SK-N-SH (cell line): ENCODE data around the gene TWNK. TPM values are rescaled to one million over a fixed set of nuclear protein-coding genes. Genes with fewer than 3 reads are reported as not detected.

Experiments used
- CTCF ChIA-PET: fragments of 300-600, 350-600 bp; formaldehyde crosslinking; extraction: SDS; loops from one replicate; lab custom pipeline; 2021; lab: Yijun Ruan, JAX
- POLR2A ChIA-PET: fragments of 350-600 bp; sonication (Branson Sonifier 250); formaldehyde crosslinking; extraction: SDS; loops from one replicate; lab custom pipeline; 2020; ENCODE audit warnings: antibody characterized with exemption, inconsistent platforms; lab: Yijun Ruan, JAX
- DNase-seq: peaks from one replicate; pipeline ENCODE4 v3.0.0; 2012
- H2AFZ ChIP-seq: fragments of 200-600 bp; sonication (generic); 2 replicates; pipeline ENCODE4 v1.8.1; 2016; ENCODE audit warnings: antibody characterized with exemption, mild to moderate bottlenecking, low read depth
- H3F3A ChIP-seq: fragments of 200-600 bp; sonication (generic); replicated peaks from 2 replicates; pipeline ENCODE3; 2016; ENCODE audit warnings: antibody characterized with exemption, mild to moderate bottlenecking; ENCODE audit not compliant: insufficient read depth
- H3K27ac ChIP-seq, 2 experiments: fragments of 200-500 bp in 1 of 2; fragments of 200-600 bp in 1 of 2; sonication (Bioruptor generic) in 1 of 2; sonication (generic), shearing (Covaris generic) in 1 of 2; 2 replicates each; pipeline versions ENCODE4 v1.5.1 to v1.6.1; 2014 to 2016; ENCODE audit warnings: low read depth in 2 of 2, inconsistent platforms in 1 of 2, low read length in 1 of 2, mild to moderate bottlenecking in 1 of 2, mixed read lengths in 1 of 2
- H3K27me3 ChIP-seq: fragments of 200-600 bp; sonication (generic), shearing (Covaris generic); 2 replicates; pipeline ENCODE4 v1.6.1; 2016; ENCODE audit warnings: mixed run types; ENCODE audit not compliant: insufficient read depth
- H3K36me3 ChIP-seq, 2 experiments: fragments of 200-500 bp in 1 of 2; fragments of 200-600 bp in 1 of 2; sonication (Bioruptor generic) in 1 of 2; sonication (generic) in 1 of 2; replicated peaks in 1 of 2; 2 replicates each; pipeline versions ENCODE3 to v1.5.1; 2014 to 2016; ENCODE audit warnings: low read length in 1 of 2, mild to moderate bottlenecking in 1 of 2; ENCODE audit not compliant: insufficient read depth in 2 of 2, control insufficient read depth in 1 of 2
- H3K4me1 ChIP-seq, 2 experiments: fragments of 200-500 bp in 1 of 2; fragments of 200-600 bp in 1 of 2; sonication (Bioruptor generic) in 1 of 2; sonication (generic), shearing (Covaris generic) in 1 of 2; 2 replicates each; pipeline versions ENCODE4 v1.5.1 to v1.6.1; 2014 to 2016; ENCODE audit warnings: low read depth in 1 of 2, low read length in 1 of 2, mixed run types in 1 of 2; ENCODE audit not compliant: insufficient read depth in 2 of 2, control insufficient read depth in 1 of 2
- H3K4me2 ChIP-seq: fragments of 200-600 bp; sonication (generic), shearing (Covaris generic); 2 replicates; pipeline ENCODE4 v1.6.1; 2017; ENCODE audit warnings: mixed run types
- H3K4me3 ChIP-seq, 2 experiments: fragments of 200-500 bp in 1 of 2; fragments of 200-600 bp in 1 of 2; sonication (Bioruptor generic) in 1 of 2; sonication (generic), shearing (Covaris generic) in 1 of 2; 2 replicates each; pipeline versions ENCODE4 v1.5.1 to v1.8.1; 2014 to 2016; ENCODE audit warnings: low read depth in 2 of 2, inconsistent platforms in 1 of 2, low read length in 1 of 2, mild to moderate bottlenecking in 1 of 2, mixed read lengths in 1 of 2, moderate library complexity in 1 of 2
- H3K79me2 ChIP-seq: fragments of 200-600 bp; sonication (generic); 2 replicates; pipeline ENCODE4 v1.8.1; 2017; ENCODE audit warnings: mild to moderate bottlenecking; ENCODE audit not compliant: insufficient read depth
- H3K9ac ChIP-seq: fragments of 200-600 bp; sonication (generic); 2 replicates; pipeline ENCODE4 v1.6.1; 2017; ENCODE audit warnings: mixed run types
- H3K9me2 ChIP-seq: fragments of 200-600 bp; sonication (generic); 2 replicates; pipeline ENCODE4 v1.6.1; 2017; ENCODE audit warnings: mixed run types
- H3K9me3 ChIP-seq: fragments of 200-600 bp; sonication (generic); 2 replicates; pipeline ENCODE4 v1.6.1; 2017; ENCODE audit warnings: mixed run types, mild to moderate bottlenecking, moderate library complexity
- H4K20me1 ChIP-seq: fragments of 200-600 bp; sonication (generic); 2 replicates; pipeline ENCODE4 v1.6.1; 2017; ENCODE audit warnings: mild to moderate bottlenecking, mixed run types; ENCODE audit not compliant: insufficient read depth
- CHD2 ChIP-seq: fragments of 150-350 bp; IDR thresholded peaks from 2 replicates; pipeline ENCODE4 v1.6.1; 2018; ENCODE audit warnings: low read length; ENCODE audit not compliant: partially characterized antibody
- GABPA ChIP-seq: IDR thresholded peaks from 2 replicates; pipeline ENCODE4 v1.4.0; 2012; ENCODE audit warnings: low read depth, mild to moderate bottlenecking
- GATA2 ChIP-seq: sonication (generic); formaldehyde crosslinking; IDR thresholded peaks from 2 replicates; pipeline ENCODE4 v1.5.0; 2020; ENCODE audit warnings: mild to moderate bottlenecking, missing genetic modification reagents
- IRF3 ChIP-seq: fragments of 150-350 bp; IDR thresholded peaks from 2 replicates; pipeline ENCODE4 v1.6.1; 2016; ENCODE audit warnings: mild to moderate bottlenecking, low read depth, low read length
- JUND ChIP-seq: IDR thresholded peaks from 2 replicates; pipeline ENCODE4 v1.4.0; 2012
- MAX ChIP-seq: IDR thresholded peaks from 2 replicates; pipeline ENCODE4 v1.4.0; 2012; ENCODE audit warnings: low read depth
- MEF2A ChIP-seq: IDR thresholded peaks from 2 replicates; pipeline ENCODE4 v1.4.0; 2012; ENCODE audit warnings: low read depth, borderline replicate concordance
- NFIC ChIP-seq: IDR thresholded peaks from 2 replicates; pipeline ENCODE4 v1.4.0; 2012; ENCODE audit warnings: borderline replicate concordance
- RCOR1 ChIP-seq: fragments of 150-350 bp; IDR thresholded peaks from 2 replicates; pipeline ENCODE4 v1.6.1; 2017; ENCODE audit warnings: antibody characterized with exemption, low read length
- REST ChIP-seq: IDR thresholded peaks from 2 replicates; pipeline ENCODE4 v1.6.1; 2012; ENCODE audit warnings: mild to moderate bottlenecking, low read depth, low read length, moderate library complexity
- RXRA ChIP-seq: IDR thresholded peaks from 2 replicates; pipeline ENCODE4 v1.4.0; 2012; ENCODE audit warnings: low read depth, mild to moderate bottlenecking, borderline replicate concordance
- TCF12 ChIP-seq: IDR thresholded peaks from 2 replicates; pipeline ENCODE4 v1.4.0; 2012
- USF1 ChIP-seq: IDR thresholded peaks from 2 replicates; pipeline ENCODE4 v1.4.0; 2012; ENCODE audit warnings: low read depth, borderline replicate concordance
- WGBS: methylation state at CpG from one replicate; pipeline ENCODE4 v1.1.6; 2017; ENCODE audit warnings: low lambda C conversion rate; 5-methylcytosine and 5-hydroxymethylcytosine counted together
- polyA plus RNA-seq, 3 experiments: library from polyadenylated mRNA; depleted of rRNA; stranded (reverse); fragments of >200 nt; gene quantifications; 2 replicates each; pipeline ENCODE4 v1.2.3, GENCODE V29; 2012

TWNK gene
- polyA plus RNA-seq, 1 of the 3 experiments (the other 2 are of a cell fraction): 16.4 TPM

GRCh38 chr10:100998183-100998990 is 11.0 kb downstream of the TWNK start:
- Histone ChIP-seq H3K27ac (peak overlapping the region; percentile 98 to 99), H3K4me2 (peak overlapping the region; percentile 97), H2AFZ (peak overlapping the region; percentile 72; the same call in 1 of the 2 replicates), H3F3A (peaks cover 36% of the 10 kb centered on the region), H3K9ac (peak overlapping the region; percentile 99), H3K36me3 (peaks cover 15 to 28% of the 10 kb centered on the region in 2 experiments), H3K4me3 (peak overlapping the region; percentile 66 to 90), H3K27me3 (no peaks in the 10 kb centered on the region), H4K20me1 (peaks cover 20% of the 10 kb centered on the region), H3K79me2 (peaks cover 50% of the 10 kb centered on the region), H3K4me1 (peaks cover 20 to 37% of the 10 kb centered on the region in 2 experiments; a peak in 3 of 4 replicates), H3K9me3 (no peaks in the 10 kb centered on the region), H3K9me2 (no peaks in the 10 kb centered on the region)
- WGBS: 4% methylated on average over 24 of the region's 25 CpGs
- TF ChIP-seq IRF3 (no peak), TCF12 (peak; percentile 60), USF1 (peak; percentile 65; the same call in 1 of the 2 replicates), MEF2A (peak; percentile 96), GABPA (no peak), RXRA (peak; percentile 39; the same call in 1 of the 2 replicates), NFIC (peak; percentile 85), GATA2 (CRISPR knock-in tag) (no peak), CHD2 (peak; percentile 68), REST (peak; percentile 10; the same call in 1 of the 2 replicates), MAX (peak; percentile 2; the same call in 1 of the 2 replicates), JUND (no peak), RCOR1 (no peak; the same call in 1 of the 2 replicates)
- DNase-seq: peak; percentile 96
- CTCF ChIA-PET: interaction anchor here (0.6 to 24.5 kb wide), 18 partner anchors 11 to 1120 kb away, joined by 3 to 443 read pairs (median 5); partner anchors contain the start of genes MRPL43, PDZD7, SEMA4G and SFXN3
- POLR2A ChIA-PET: interaction anchor here (0.6 to 2.2 kb wide), 6 partner anchors 11 to 639 kb away, joined by 3 to 8 read pairs (median 4); partner anchors contain the start of genes MRPL43, SLF2 and TWNK
